Hepatocyte (in vitro differentiated cells): ENCODE results near the gene PAXX. TPM values are rescaled to one million over a fixed set of nuclear protein-coding genes. Genes with fewer than 3 reads are reported as not detected.

ENCODE experiments used
- DNase-seq: peaks from one replicate; pipeline ENCODE4 v3.0.0-alpha.2; 2016; ENCODE audit warnings: low spot score
- H2AFZ ChIP-seq: fragments of 200-600 bp; sonication (generic); 2 replicates; pipeline ENCODE4 v1.6.0; 2016; ENCODE audit warnings: antibody characterized with exemption, mild to moderate bottlenecking
- H3K27ac ChIP-seq: fragments of 200-600 bp; sonication (generic); 2 replicates; pipeline ENCODE4 v1.5.1; 2016; ENCODE audit warnings: mild to moderate bottlenecking
- H3K27me3 ChIP-seq: fragments of 200-600 bp; sonication (generic); 2 replicates; pipeline ENCODE4 v1.6.1; 2016
- H3K36me3 ChIP-seq: fragments of 200-600 bp; sonication (generic); replicated peaks from 2 replicates; pipeline ENCODE4 v1.5.1; 2016; ENCODE audit warnings: low read depth; ENCODE audit not compliant: insufficient read depth
- H3K4me1 ChIP-seq: fragments of 200-600 bp; sonication (generic); 2 replicates; pipeline ENCODE4 v1.5.1; 2016; ENCODE audit warnings: mild to moderate bottlenecking, moderate library complexity; ENCODE audit not compliant: insufficient read depth
- H3K4me2 ChIP-seq: fragments of 200-600 bp; sonication (generic); 2 replicates; pipeline ENCODE4 v1.6.0; 2016
- H3K4me3 ChIP-seq: fragments of 200-600 bp; sonication (generic); 2 replicates; pipeline ENCODE4 v1.5.1; 2016; ENCODE audit warnings: mild to moderate bottlenecking
- H3K79me2 ChIP-seq: fragments of 200-600 bp; sonication (generic); 2 replicates; pipeline ENCODE4 v1.6.0; 2017; ENCODE audit warnings: mild to moderate bottlenecking
- H3K9me2 ChIP-seq: fragments of 200-600 bp; sonication (generic); replicated peaks from 2 replicates; pipeline ENCODE4 v1.6.0; 2017; ENCODE audit warnings: mild to moderate bottlenecking; ENCODE audit not compliant: insufficient read depth
- H3K9me3 ChIP-seq: fragments of 200-600 bp; sonication (generic); 2 replicates; pipeline ENCODE4 v1.5.1; 2016; ENCODE audit warnings: low read depth, mild to moderate bottlenecking
- H4K20me1 ChIP-seq: fragments of 200-600 bp; sonication (generic); 2 replicates; pipeline ENCODE4 v1.6.0; 2016; ENCODE audit warnings: mild to moderate bottlenecking; ENCODE audit not compliant: insufficient read depth, poor library complexity, severe bottlenecking
- EZH2 ChIP-seq: fragments of 200-600 bp; sonication (generic); IDR thresholded peaks from 2 replicates; pipeline ENCODE4 v1.6.1; 2016; ENCODE audit warnings: antibody characterized with exemption, mild to moderate bottlenecking, borderline replicate concordance
- EZH2phosphoT487 ChIP-seq: fragments of 200-600 bp; sonication (generic); IDR thresholded peaks from one replicate; pipeline ENCODE4 v1.6.1; 2018; ENCODE audit warnings: antibody characterized with exemption, mild to moderate bottlenecking, low read depth, moderate library complexity; ENCODE audit not compliant: unreplicated experiment, severe bottlenecking
- WGBS: methylation state at CpG from one replicate; pipeline ENCODE4 v1.1.6; 2016; ENCODE audit warnings: low lambda C conversion rate; ENCODE audit errors: missing lambda C conversion rate; 5-methylcytosine and 5-hydroxymethylcytosine counted together
- polyA plus RNA-seq: library from polyadenylated mRNA; unstranded; fragments of >200 nt; fragmentation: Nextera tagmentation; extraction: Ambion mirVana; gene quantifications from 2 replicates; pipeline ENCODE4 v1.2.1, GENCODE V29; 2016
- total RNA-seq: library from RNA; depleted of rRNA; stranded (reverse); fragments of >200 nt; gene quantifications from 2 replicates; pipeline ENCODE4 v1.2.3, GENCODE V29; 2014
- TF ChIP-seq, protein P1 (sequence below): fragments of 200-600 bp; sonication (generic); IDR thresholded peaks from 2 replicates; pipeline ENCODE4 v1.5.1; 2016; ENCODE audit warnings: antibody characterized with exemption, mild to moderate bottlenecking; ENCODE audit not compliant: poor library complexity

PAXX gene
- total and polyA plus RNA-seq, 2 experiments from 2014 or later, result 39.5 to 89.5 TPM

GRCh38 chr9:137009938-137010732, 17.9 kb downstream of the PAXX start:
- H3K27me3 ChIP-seq, result no peaks in the 10 kb centered on the region
- no peak overlapping the region for H3K27ac ChIP-seq
- H3K4me2 ChIP-seq, result no peak overlapping the region
- H3K36me3 ChIP-seq, result no peaks in the 10 kb centered on the region
- H3K4me1 ChIP-seq, result no peaks in the 10 kb centered on the region
- TF ChIP-seq, protein P1, sequence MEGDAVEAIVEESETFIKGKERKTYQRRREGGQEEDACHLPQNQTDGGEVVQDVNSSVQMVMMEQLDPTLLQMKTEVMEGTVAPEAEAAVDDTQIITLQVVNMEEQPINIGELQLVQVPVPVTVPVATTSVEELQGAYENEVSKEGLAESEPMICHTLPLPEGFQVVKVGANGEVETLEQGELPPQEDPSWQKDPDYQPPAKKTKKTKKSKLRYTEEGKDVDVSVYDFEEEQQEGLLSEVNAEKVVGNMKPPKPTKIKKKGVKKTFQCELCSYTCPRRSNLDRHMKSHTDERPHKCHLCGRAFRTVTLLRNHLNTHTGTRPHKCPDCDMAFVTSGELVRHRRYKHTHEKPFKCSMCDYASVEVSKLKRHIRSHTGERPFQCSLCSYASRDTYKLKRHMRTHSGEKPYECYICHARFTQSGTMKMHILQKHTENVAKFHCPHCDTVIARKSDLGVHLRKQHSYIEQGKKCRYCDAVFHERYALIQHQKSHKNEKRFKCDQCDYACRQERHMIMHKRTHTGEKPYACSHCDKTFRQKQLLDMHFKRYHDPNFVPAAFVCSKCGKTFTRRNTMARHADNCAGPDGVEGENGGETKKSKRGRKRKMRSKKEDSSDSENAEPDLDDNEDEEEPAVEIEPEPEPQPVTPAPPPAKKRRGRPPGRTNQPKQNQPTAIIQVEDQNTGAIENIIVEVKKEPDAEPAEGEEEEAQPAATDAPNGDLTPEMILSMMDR, result no peak
- TF ChIP-seq EZH2, result no peak
- no peak for TF ChIP-seq EZH2phosphoT487
- no peak for DNase-seq
- no peaks in the 10 kb centered on the region for H3K9me2 ChIP-seq
- H3K79me2 ChIP-seq, result no peaks in the 10 kb centered on the region
- no peak overlapping the region for H2AFZ ChIP-seq
- WGBS, result 94% methylated on average over 35 of the region's 49 CpGs
- no peak overlapping the region for H3K4me3 ChIP-seq
- H4K20me1 ChIP-seq, result no peaks in the 10 kb centered on the region
- no peaks in the 10 kb centered on the region for H3K9me3 ChIP-seq

GRCh38 chr9:137011156-137011555, 18.9 kb downstream of the PAXX start:
- Histone ChIP-seq H3K9me3 (no peaks in the 10 kb centered on the region), H3K27ac (no peak overlapping the region), H3K36me3 (no peaks in the 10 kb centered on the region), H3K4me3 (no peak overlapping the region), H2AFZ (no peak overlapping the region), H4K20me1 (no peaks in the 10 kb centered on the region), H3K9me2 (no peaks in the 10 kb centered on the region), H3K79me2 (no peaks in the 10 kb centered on the region), H3K27me3 (no peaks in the 10 kb centered on the region), H3K4me1 (no peaks in the 10 kb centered on the region), H3K4me2 (no peak overlapping the region)
- no peak for TF ChIP-seq EZH2
- TF ChIP-seq EZH2phosphoT487, result no peak
- TF ChIP-seq, protein P1, result no peak
- no peak for DNase-seq
- 98% methylated on average over 9 of the region's 24 CpGs for WGBS

DNA sequence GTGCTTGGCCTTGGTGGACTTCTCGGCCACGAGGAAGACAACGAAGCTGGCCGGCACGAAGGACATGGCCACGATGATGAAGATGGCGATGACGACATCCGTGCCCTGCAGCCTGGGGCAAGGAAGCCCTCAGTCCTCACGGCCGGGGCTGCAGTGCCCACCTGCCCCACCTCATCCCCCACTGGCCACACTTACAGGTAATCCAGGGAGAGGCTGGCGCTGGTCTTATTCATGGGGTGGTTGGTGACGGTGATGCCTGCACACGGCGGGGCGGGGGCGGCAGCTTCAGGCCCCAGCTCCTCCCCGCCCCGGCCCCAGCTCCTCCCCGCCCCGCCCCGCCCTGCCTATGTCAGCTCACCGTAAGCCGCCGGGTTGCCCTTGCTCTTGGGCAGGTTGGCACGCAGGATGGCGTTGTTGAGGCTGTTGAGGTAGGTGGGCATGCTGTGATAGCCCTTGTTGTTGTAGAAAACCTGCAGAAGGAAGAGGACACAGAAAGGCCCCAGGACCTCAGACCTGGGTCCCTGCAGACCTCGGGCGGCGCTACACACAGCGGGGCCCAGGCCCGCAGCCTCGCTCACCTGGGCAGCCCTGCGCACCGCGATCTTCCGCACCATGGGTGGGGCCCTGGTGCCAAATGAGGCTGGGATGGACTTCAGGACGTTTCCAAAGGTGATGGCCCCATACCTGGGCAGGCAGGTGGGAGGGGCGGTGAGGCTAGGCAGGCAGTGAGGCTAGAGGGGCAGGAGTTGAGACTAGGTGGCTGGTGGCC, 19.9 kb downstream of the PAXX start:
- no peak overlapping the region for H3K27ac ChIP-seq
- no peaks in the 10 kb centered on the region for H3K79me2 ChIP-seq
- no peak overlapping the region for H3K4me3 ChIP-seq
- DNase-seq, result no peak
- H3K4me2 ChIP-seq, result no peak overlapping the region
- H3K9me3 ChIP-seq, result no peaks in the 10 kb centered on the region
- no peaks in the 10 kb centered on the region for H3K27me3 ChIP-seq
- TF ChIP-seq EZH2phosphoT487 (no peak), EZH2 (no peak)
- TF ChIP-seq, protein P1, result no peak
- WGBS, result 96% methylated on average over 25 of the region's 39 CpGs
- H3K36me3 ChIP-seq, result no peaks in the 10 kb centered on the region
- no peaks in the 10 kb centered on the region for H3K4me1 ChIP-seq
- H4K20me1 ChIP-seq, result no peaks in the 10 kb centered on the region
- no peaks in the 10 kb centered on the region for H3K9me2 ChIP-seq
- no peak overlapping the region for H2AFZ ChIP-seq
